Hepatocyte (in vitro differentiated cells): ENCODE data around the gene NRG2.

Source experiments
- EZH2 ChIP-seq: fragments of 200-600 bp; sonication (generic); IDR thresholded peaks from 2 replicates; pipeline ENCODE4 v1.6.1; 2016; ENCODE audit warnings: antibody characterized with exemption, mild to moderate bottlenecking, borderline replicate concordance
- EZH2phosphoT487 ChIP-seq: fragments of 200-600 bp; sonication (generic); IDR thresholded peaks from one replicate; pipeline ENCODE4 v1.6.1; 2018; ENCODE audit warnings: antibody characterized with exemption, mild to moderate bottlenecking, low read depth, moderate library complexity; ENCODE audit not compliant: unreplicated experiment, severe bottlenecking
- TF ChIP-seq, protein P1 (sequence below): fragments of 200-600 bp; sonication (generic); IDR thresholded peaks from 2 replicates; pipeline ENCODE4 v1.5.1; 2016; ENCODE audit warnings: antibody characterized with exemption, mild to moderate bottlenecking; ENCODE audit not compliant: poor library complexity

DNA sequence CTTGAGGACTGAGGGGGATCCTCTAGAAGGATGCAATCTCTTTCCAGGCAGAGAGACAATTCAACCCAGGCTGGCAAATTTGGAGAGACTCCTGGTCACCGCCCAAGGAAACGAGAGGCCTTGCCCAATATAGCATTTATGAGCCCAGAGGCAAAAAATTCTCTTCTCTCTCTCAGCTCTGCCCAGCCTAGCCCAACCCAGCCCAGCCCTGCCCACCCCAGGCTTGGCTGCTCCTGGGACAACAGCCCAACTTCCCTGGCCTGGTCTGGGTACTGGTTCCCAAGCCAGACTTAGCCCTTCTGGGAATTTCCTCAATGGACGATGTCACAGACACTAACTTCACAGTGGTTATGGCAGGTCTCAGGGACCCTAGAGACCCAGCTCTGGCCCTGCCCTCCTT lies 130.9 kb downstream of the NRG2 start:
- TF ChIP-seq, protein P1, sequence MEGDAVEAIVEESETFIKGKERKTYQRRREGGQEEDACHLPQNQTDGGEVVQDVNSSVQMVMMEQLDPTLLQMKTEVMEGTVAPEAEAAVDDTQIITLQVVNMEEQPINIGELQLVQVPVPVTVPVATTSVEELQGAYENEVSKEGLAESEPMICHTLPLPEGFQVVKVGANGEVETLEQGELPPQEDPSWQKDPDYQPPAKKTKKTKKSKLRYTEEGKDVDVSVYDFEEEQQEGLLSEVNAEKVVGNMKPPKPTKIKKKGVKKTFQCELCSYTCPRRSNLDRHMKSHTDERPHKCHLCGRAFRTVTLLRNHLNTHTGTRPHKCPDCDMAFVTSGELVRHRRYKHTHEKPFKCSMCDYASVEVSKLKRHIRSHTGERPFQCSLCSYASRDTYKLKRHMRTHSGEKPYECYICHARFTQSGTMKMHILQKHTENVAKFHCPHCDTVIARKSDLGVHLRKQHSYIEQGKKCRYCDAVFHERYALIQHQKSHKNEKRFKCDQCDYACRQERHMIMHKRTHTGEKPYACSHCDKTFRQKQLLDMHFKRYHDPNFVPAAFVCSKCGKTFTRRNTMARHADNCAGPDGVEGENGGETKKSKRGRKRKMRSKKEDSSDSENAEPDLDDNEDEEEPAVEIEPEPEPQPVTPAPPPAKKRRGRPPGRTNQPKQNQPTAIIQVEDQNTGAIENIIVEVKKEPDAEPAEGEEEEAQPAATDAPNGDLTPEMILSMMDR: no peak
- TF ChIP-seq EZH2phosphoT487: no peak
- no peak for TF ChIP-seq EZH2
